Dermis microvascular lymphatic vessel endothelial cell (primary cell): ENCODE results near the gene KLHL1. TPM values are rescaled to one million over a fixed set of nuclear protein-coding genes. Genes with fewer than 3 reads are reported as not detected.
A peak's percentile ranks its signal among the peaks of the same experiment; 100 is the strongest.

Experiments
- DNase-seq, 2 donors: peaks; one replicate each; pipeline versions ENCODE4 v3.0.0 to v3.0.0-alpha.2; 2010; ENCODE audit warnings: low read depth in 2 of 2
- total RNA-seq: library from RNA; depleted of rRNA; stranded (reverse); fragments of >200 nt; gene quantifications from 2 replicates; pipeline ENCODE4 v1.2.1, GENCODE V29; 2014

KLHL1 gene
- total RNA-seq, 1 donor from 2014 or later = not detected

GRCh38 chr13:69879936-69880335, 228.3 kb downstream of the KLHL1 start:
- no peak for DNase-seq

- no peak for DNase-seq
Measured at GRCh38 chr13:69872321-69873047, 235.8 kb downstream of the KLHL1 start.

DNA sequence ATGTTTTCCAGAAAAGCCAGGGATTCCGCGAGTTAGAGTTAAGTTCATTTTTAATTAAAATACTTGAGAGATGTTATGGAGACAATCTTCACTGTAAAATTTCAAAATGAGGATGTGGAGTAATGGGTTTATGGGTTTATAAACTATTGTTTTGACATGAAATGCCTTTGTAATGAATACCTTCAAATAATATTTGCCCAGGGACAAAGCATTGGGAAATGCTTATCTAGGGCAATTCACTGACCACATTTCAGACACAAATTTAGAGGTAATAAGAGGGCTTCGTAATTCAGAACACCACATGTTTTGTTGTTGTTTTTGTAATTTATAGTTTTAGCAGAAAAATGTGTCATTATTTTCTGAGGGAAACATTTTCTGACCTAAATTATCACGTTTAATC, 241.7 kb downstream of the KLHL1 start:
- DNase-seq = no peak

DNA sequence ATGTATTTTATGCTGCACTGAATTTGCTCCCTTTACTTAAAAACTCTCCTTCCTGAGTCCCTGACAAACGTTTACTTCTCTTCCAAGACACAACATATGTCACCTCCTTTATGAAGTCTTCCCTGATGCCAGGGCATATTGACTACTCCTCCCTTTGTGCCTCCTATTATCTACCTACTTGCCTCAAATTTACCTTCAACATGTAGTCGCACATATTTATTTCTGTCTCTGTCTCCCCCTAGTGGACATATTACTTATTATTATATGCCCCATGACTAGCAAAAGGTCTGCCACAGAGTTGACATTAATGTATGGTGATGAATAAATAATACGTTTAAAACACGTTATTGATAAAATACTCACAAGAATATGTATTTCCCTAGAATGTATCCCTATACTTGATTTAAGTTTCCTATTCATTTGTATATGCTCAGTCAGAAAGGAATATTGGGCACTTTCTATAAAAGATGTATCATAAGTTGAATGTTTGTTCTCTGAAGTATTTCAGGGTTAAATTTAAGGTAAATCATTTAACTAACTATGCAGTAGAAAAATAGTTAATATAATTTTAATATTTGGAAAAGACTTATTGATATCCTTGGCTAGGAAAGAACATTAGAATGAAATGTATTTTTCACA, 250.9 kb downstream of the KLHL1 start:
- peak; percentile 16 to 43 for DNase-seq

- no peak for DNase-seq
Measured at GRCh38 chr13:69856331-69856730, 251.9 kb downstream of the KLHL1 start.

DNA sequence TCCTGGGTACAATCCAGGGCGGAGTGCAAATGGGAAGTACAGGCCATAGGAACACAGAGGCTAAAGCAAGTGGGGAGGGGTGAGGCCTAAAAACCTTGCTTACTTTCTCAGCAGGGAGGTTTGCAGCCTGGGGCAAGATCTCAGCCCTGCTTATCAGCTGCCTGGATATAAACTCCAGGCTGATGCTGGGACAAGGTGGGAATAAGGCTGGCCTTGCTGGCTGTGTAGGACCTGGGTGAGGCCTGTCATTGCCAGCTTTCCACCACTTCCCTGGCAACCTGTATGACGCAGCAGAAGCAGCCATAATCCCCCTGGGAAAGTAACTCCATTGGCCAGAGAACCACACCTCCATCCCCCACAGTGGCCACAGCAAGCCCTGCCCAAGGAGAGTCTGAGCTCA, 279.7 kb downstream of the KLHL1 start:
- no peak for DNase-seq

DNA sequence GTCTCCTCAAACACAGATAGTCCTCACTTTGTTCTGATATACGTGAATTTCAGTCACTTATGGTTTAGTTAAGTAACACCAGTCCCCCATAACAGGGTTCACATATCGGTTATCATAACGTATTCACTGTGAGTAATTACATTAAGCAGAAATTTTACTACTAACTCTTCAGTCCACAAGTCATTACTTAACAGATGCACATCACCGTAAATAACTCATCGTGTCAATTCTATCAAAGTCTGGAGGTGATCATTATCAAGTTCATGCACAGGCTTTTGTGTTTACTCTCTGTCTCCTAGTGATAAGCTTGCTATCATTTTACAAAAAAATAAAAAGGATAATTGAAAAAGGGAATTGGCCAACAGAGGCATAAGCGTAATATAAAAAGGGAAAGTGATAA, 288.1 kb downstream of the KLHL1 start:
- DNase-seq = no peak

DNA sequence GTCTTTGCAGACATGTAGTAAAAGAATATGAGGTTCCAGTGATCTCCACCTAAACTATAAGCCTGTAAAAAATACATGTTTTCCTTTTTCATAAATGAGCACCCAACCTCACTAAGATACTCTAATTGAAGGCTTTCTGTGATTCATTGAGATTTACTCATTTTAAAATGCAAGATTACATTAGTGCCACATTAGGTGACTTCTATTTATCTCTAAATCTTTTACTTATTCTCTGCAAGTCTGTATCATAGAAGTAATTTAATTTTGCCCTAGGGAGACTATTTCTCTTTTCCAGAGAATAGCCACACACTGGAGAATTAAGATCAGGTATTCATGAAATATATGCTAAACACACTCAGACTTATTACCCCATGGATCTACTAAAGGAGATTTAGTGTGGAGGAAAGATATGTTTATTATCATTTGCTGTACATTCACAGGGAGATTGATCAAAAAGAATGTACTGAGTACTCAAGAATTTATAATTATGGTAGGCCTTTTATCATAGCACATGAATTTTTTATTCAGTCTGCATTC, 290.9 kb downstream of the KLHL1 start:
- no peak for DNase-seq

DNA sequence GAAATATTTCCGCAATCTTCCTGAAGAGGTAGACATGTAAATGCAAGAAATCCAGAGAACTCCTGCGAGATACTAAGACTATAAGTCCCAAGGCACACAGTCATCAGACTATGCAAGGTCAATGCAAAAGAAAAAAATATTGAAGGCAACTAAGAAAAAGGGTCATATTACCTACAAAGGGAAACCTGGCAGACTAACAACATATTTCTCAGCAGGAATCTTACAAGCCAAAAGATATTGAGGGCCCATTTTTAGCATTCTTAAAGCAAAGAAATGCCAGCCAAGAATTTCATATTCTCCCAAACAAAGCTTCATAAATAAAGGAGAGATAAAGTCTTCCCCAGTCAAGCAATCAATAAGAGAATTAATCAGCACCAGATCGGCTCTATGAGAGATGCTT, 299.1 kb downstream of the KLHL1 start:
- DNase-seq = no peak

GRCh38 chr13:69796256-69796655, 312.0 kb downstream of the KLHL1 start:
- no peak for DNase-seq

DNA sequence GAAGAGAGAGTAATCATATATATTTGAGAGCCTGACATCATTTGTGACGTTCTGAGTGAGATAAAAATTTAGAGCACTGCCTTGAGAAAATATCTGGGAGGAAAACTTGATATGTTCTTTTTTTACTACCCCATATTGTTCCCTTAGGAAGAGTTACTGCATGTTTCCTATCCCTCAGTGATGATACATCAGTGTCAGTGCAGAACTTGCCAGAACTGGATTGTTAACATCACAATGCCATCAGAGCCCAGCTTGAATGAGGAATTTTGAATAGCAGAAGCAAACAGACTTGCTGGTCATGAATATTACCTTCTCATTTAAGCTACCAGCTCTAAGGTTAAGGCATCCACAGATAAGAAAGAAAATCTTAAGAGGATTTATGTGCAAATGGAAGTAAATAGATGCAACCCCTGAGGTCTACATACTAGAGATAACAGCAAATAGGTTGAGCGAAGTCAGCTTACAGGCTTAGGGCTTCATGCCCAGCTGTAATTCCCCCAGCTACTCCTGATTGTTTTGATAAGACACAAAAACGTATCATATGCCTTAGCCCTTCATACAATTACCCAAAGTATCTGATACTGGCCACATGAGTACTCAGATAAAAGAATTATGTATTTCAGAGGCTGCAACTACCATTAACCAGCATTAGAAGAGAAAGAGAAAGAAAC, 314.3 kb downstream of the KLHL1 start:
- no peak for DNase-seq

GRCh38 chr13:69776937-69777336, 331.3 kb downstream of the KLHL1 start:
- DNase-seq = no peak

DNA sequence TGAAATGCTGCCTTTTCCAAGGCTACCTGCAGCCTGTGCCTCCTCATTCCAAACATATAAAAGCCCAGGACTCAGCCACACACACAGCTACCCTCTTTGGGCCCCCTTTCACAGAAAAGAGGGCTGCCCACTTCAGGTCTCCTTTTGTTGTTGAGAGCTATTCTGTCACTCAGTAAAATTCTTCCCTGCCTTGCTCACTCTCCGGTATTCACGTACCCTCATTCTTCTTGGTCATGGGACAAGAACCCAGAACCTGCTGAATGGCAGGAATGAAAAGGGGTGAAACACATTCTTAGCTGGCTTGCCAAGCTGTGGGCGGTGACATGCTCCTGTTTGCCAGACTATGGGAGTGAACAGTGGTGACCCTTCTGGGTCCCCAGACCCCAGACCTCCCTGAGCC, 338.6 kb downstream of the KLHL1 start:
- DNase-seq = no peak

DNA sequence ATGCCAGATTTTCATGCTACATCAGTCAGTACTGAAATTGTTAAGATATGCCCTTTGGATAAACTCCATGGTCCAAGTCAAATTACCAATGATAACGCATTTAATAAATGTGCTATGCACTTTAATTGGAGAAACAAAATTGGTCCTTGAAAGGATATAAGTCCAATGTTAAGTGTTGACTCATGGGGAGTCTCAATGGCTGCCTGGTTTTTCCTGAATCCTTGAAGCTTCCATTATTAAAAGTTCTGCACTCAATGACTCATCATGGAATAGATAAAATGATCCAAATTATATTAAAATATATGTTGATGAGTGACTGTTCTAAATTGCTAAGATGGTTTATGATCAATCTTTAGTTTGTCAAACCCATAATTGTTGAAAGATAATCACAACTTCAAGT, 346.7 kb downstream of the KLHL1 start:
- DNase-seq = no peak

DNA sequence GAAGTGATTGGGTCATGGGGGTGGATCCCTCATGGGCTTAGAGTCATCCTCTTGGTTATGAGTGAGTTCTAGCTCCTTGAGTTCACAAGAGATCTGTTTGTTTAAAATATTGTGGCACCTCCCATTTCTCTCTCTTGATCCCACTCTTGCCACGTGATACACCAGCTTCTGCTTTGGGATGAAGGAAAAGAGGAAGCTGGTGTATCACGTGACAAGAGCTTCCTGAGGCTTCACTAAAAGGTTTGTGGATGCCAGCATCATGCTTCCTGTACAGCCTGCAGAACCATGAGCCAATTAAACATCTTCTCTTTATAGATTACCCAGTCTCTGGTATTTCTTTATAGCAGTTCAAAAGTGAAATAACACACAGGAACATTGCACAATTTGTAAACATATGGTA, 353.2 kb downstream of the KLHL1 start:
- DNase-seq = no peak

- no peak for DNase-seq
Measured at GRCh38 chr13:69751259-69751658, 357.0 kb downstream of the KLHL1 start.

GRCh38 chr13:69737129-69737935, 370.9 kb downstream of the KLHL1 start:
- DNase-seq = no peak

DNA sequence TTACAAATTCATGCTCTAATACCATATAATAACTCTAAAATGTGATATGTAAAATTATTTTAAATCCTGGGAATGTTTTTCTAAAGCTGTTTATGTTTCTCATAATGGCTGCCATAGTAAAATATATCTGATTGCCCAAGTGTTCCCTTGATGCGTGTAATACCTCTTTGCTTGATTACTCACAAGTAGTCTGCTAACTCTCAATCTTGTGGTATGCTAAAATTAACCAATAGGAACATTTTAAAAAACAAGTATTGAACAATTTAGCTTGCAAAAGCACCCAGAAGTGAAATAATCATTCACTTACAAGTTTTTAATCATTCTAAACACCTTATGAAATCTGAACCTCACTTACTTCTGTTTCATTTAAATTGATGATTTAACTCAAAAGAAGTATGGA, 386.6 kb downstream of the KLHL1 start:
- DNase-seq = no peak

DNA sequence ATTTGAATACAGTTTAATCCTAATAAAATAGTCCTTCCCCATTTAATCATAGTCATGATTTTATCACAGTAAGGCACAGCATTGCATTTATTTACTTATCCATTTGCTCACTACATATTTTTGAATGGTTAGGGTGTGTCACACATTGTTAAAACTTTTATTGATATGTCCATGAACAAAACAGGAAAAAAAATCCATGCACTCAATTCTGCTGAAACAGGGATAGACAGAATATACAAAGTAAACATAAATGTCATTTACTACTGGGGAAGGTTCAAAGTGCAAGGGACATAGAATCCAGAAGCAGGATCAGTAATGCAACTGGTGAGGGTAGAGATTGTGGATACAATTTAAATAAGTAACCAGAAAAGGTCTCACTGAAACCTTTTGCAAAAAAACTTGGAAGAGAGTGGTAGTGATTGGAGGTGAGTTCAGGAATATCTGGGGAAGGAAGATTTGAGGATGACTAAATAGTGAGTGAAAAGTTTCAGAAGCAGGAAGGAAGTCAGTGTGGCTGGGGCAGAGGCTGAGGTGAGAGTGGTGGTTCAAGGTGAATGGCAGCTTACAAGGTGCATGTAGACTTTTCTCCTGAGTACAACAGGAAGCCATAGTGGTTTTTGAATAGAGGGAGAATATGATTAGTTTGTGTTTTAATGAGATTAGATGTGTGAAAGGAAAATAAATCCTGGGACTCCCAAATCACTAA, 387.8 kb downstream of the KLHL1 start:
- DNase-seq = no peak

DNA sequence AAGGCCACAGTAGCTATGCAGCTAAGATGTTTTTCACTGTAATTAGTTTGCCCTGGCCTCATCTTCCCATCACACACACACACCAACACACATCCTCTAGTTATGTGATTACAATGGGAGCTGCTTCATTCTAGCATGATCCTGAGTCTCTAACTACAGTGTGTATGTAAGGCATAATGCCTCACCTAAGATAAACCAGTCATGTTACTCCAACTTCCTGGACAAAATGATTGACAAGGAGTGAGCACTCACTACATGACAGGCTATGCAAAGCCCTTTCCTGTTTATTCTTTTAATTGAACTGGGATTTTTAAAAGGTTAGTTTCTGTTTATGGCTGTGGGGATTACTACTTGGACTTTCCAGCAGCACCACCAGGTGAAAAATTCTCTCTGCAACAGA, 401.4 kb downstream of the KLHL1 start:
- DNase-seq = no peak

- no peak for DNase-seq
Measured at GRCh38 chr13:69704311-69704710, 403.9 kb downstream of the KLHL1 start.
